Aorta (tissue), 5 donors: ENCODE data around the gene CXCL16. TPM values are rescaled to one million over a fixed set of nuclear protein-coding genes. Genes with fewer than 3 reads are reported as not detected.

Source experiments
- ATAC-seq: fragments of 200-7000 bp; cut with Tn5 transposase; one replicate; pipeline ENCODE4 v1.9.1; 2022; ENCODE audit warnings: moderate library complexity; ENCODE audit not compliant: low FRiP score
- DNase-seq, 2 donors: peaks; one replicate each; pipeline ENCODE4 v3.0.0-alpha.2; 2020
- H3K27ac ChIP-seq, 2 donors: one replicate each; pipeline ENCODE4 v1.5.1; 2013; ENCODE audit warnings: low read length in 2 of 2, mild to moderate bottlenecking in 2 of 2, moderate library complexity in 2 of 2, control low read depth in 1 of 2, inconsistent platforms in 1 of 2, low read depth in 1 of 2
- H3K27me3 ChIP-seq, 2 donors: one replicate each; pipeline ENCODE4 v1.6.1; 2013; ENCODE audit warnings: control low read depth in 1 of 2, low read length in 1 of 2, mild to moderate bottlenecking in 1 of 2, moderate library complexity in 1 of 2; ENCODE audit not compliant: insufficient read depth in 2 of 2, control insufficient read depth in 1 of 2
- H3K36me3 ChIP-seq, 2 donors: one replicate each; pipeline ENCODE4 v1.6.1; 2013; ENCODE audit warnings: control low read depth in 1 of 2, low read length in 1 of 2, mild to moderate bottlenecking in 1 of 2; ENCODE audit not compliant: insufficient read depth in 2 of 2, control insufficient read depth in 1 of 2
- H3K4me1 ChIP-seq, 2 donors: one replicate each; pipeline ENCODE4 v1.6.1; 2013; ENCODE audit warnings: low read length in 2 of 2, control low read depth in 1 of 2, mild to moderate bottlenecking in 1 of 2, moderate library complexity in 1 of 2; ENCODE audit not compliant: insufficient read depth in 2 of 2, control insufficient read depth in 1 of 2
- H3K4me3 ChIP-seq, 2 donors: one replicate each; pipeline ENCODE4 v1.5.1; 2013; ENCODE audit warnings: low read length in 2 of 2, control low read depth in 1 of 2, mild to moderate bottlenecking in 1 of 2
- H3K9me3 ChIP-seq: one replicate; pipeline ENCODE4 v1.6.1; 2013; ENCODE audit warnings: mild to moderate bottlenecking, low read length; ENCODE audit not compliant: control insufficient read depth
- WGBS, 2 donors: extraction: QIAGEN DNeasy Blood & Tissue Kit; methylation state at CpG; one replicate each; pipeline ENCODE4 v1.1.7; 2013; 5-methylcytosine and 5-hydroxymethylcytosine counted together
- intact Hi-C, 2 donors: fragments of 100-400 bp; cut with DNase I; formaldehyde crosslinking; loops; one replicate each; pipeline versions ENCODE4 v1.14.2 to v1.15.0; 2022
- polyA plus RNA-seq, 2 donors: library from polyadenylated mRNA; stranded (reverse); fragments of 200-250 nt; gene quantifications; one replicate each; pipeline ENCODE4 v1.2.3, GENCODE V29; 2013
- total RNA-seq, 2 donors: library from RNA; stranded (reverse); fragmentation: NEBNext Ultra II Directional; extraction: Animal tissue kit (Norgen Biotek cat#: 25700); gene quantifications; one replicate each; pipeline ENCODE4 v1.2.1, GENCODE V29; 2021
- donor health status: healthy with polysubstance abuse.
- donor health status: Bipolar disorder and iron deficiency.
- donor health status: DM: no; HTN: no; CAD: no.
- donor health status: DM: no; HTN: no; CAD: no.
- donor health status: DM: yes; HTN: yes; CAD: no.

Gene CXCL16
- total and polyA plus RNA-seq, 4 donors, result 11.0 to 64.0 (median 34.8) TPM

GRCh38 chr17:4766201-4766600 is 26.5 kb upstream of the CXCL16 start:
- no peaks in the 10 kb centered on the region for H3K36me3 ChIP-seq
- no peak overlapping the region for H3K27ac ChIP-seq
- H3K27me3 ChIP-seq, result no peaks in the 10 kb centered on the region
- ATAC-seq (no peak), DNase-seq (peak; percentile 16 to 76)
- H3K4me3 ChIP-seq, result no peak overlapping the region
- H3K9me3 ChIP-seq, result no peaks in the 10 kb centered on the region
- intact Hi-C loops, result no loop called here
- no peaks in the 10 kb centered on the region for H3K4me1 ChIP-seq
- WGBS, 2 donors, result 78 to 86% methylated on average over 3 of the region's 3 CpGs

GRCh38 chr17:4764595-4764994 is 24.9 kb upstream of the CXCL16 start:
- Histone ChIP-seq H3K27me3 (no peaks in the 10 kb centered on the region), H3K9me3 (no peaks in the 10 kb centered on the region), H3K27ac (no peak overlapping the region), H3K4me1 (no peaks in the 10 kb centered on the region), H3K36me3 (no peaks in the 10 kb centered on the region), H3K4me3 (no peak overlapping the region)
- 68 to 69% methylated on average over 3 of the region's 3 CpGs for WGBS, 2 donors
- ATAC-seq (no peak), DNase-seq (no peak)
- intact Hi-C loops, result no loop called here

DNA sequence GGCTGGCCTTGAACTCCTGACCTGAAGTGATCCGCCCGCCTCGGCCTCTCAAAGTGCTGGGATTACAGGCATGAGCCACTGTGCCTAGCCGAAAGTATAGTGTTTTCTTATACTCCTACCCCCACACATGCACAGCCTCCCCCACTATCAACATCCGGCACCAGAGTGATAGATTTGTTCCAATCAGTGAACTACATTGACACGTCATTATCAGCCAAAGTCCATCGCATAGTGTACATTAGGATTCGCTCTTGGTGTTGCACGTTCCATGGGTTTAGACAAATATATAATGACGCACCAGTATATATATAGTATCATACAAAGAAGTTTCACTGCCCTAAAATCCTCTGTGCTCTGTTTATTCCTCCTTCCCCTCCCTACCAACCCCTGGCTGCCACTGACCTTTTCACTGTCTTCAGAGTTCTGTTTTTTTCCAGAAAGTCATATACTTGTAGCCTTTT is 20.1 kb upstream of the CXCL16 start:
- Histone ChIP-seq H3K4me3 (no peak overlapping the region), H3K9me3 (no peaks in the 10 kb centered on the region), H3K4me1 (no peaks in the 10 kb centered on the region), H3K27ac (no peak overlapping the region), H3K36me3 (no peaks in the 10 kb centered on the region), H3K27me3 (no peaks in the 10 kb centered on the region)
- DNase-seq (peak in 1 of 2 donors; percentile 23), ATAC-seq (no peak)
- WGBS, 2 donors, result 79 to 82% methylated on average over 10 of the region's 10 CpGs
- intact Hi-C loops, result no loop called here

- 82 to 87% methylated on average over 1 of the region's 1 CpG for WGBS, 2 donors
- no peak for DNase-seq
- intact Hi-C loops, result no loop called here
- H3K4me1 ChIP-seq, result no peaks in the 10 kb centered on the region
- H3K27me3 ChIP-seq, result no peaks in the 10 kb centered on the region
- ATAC-seq, result no peak
- H3K27ac ChIP-seq, result no peak overlapping the region
- no peaks in the 10 kb centered on the region for H3K36me3 ChIP-seq
- H3K4me3 ChIP-seq, result no peak overlapping the region
- no peaks in the 10 kb centered on the region for H3K9me3 ChIP-seq
Observed at GRCh38 chr17:4753392-4753791, 13.7 kb upstream of the CXCL16 start.

GRCh38 chr17:4751932-4752331 is 12.2 kb upstream of the CXCL16 start:
- no peak overlapping the region for H3K4me3 ChIP-seq
- H3K27ac ChIP-seq, result no peak overlapping the region
- ATAC-seq (no peak), DNase-seq (peak in 1 of 2 donors; percentile 1)
- 61 to 66% methylated on average over 5 of the region's 5 CpGs for whole genome bisulfite sequencing, 2 donors
- intact Hi-C loops, result no loop called here
- H3K36me3 ChIP-seq, result no peaks in the 10 kb centered on the region
- H3K27me3 ChIP-seq, result no peaks in the 10 kb centered on the region
- H3K4me1 ChIP-seq, result no peaks in the 10 kb centered on the region
- no peaks in the 10 kb centered on the region for H3K9me3 ChIP-seq

- Histone ChIP-seq H3K4me1 (no peaks in the 10 kb centered on the region), H3K36me3 (no peaks in the 10 kb centered on the region), H3K4me3 (no peak overlapping the region), H3K9me3 (no peaks in the 10 kb centered on the region), H3K27me3 (no peaks in the 10 kb centered on the region), H3K27ac (no peak overlapping the region)
- ATAC-seq (no peak), DNase-seq (peak; percentile 26 to 49)
- WGBS, 2 donors, result 35 to 40% methylated on average over 3 of the region's 3 CpGs
- intact Hi-C loops, result no loop called here
Observed at GRCh38 chr17:4750606-4751005, 10.9 kb upstream of the CXCL16 start.

GRCh38 chr17:4748686-4749085 is 9.0 kb upstream of the CXCL16 start:
- 57% methylated on average over 4 of the region's 4 CpGs for WGBS, 2 donors
- Histone ChIP-seq H3K27ac (no peak overlapping the region), H3K4me3 (no peak overlapping the region), H3K4me1 (no peaks in the 10 kb centered on the region), H3K27me3 (no peaks in the 10 kb centered on the region), H3K9me3 (no peaks in the 10 kb centered on the region), H3K36me3 (no peaks in the 10 kb centered on the region)
- intact Hi-C loops, result no loop called here
- ATAC-seq (no peak), DNase-seq (peak in 1 of 2 donors; percentile 34)

DNA sequence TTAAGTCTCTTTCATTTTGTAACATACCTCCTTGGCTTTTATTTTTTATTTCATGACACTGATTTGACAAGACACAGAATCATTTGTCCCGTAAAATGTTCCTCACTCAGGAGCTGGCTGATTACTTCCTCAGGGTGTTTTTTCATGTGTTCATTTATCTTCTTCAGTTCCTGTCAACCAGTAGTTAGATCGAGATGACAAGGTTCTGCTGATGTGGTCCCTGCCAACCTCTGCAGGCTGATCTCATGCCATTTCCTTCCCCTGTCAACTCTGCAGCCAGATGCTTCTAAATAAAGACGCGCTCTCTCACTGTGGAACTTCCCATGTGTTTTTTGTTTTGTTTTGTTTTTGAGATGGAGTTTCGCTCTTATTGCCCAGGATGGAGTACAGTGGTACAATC is 8.1 kb upstream of the CXCL16 start:
- H3K27me3 ChIP-seq, result no peaks in the 10 kb centered on the region
- H3K27ac ChIP-seq, result no peak overlapping the region
- H3K4me1 ChIP-seq, result no peaks in the 10 kb centered on the region
- DNase-seq (peak in 1 of 2 donors; percentile 61), ATAC-seq (peak; percentile 54)
- 3 to 4% methylated on average over 5 of the region's 5 CpGs for WGBS, 2 donors
- intact Hi-C loops, result no loop called here
- H3K36me3 ChIP-seq, result no peaks in the 10 kb centered on the region
- no peaks in the 10 kb centered on the region for H3K9me3 ChIP-seq
- no peak overlapping the region for H3K4me3 ChIP-seq

- DNase-seq (peak in 1 of 2 donors; percentile 50), ATAC-seq (no peak)
- no peaks in the 10 kb centered on the region for H3K36me3 ChIP-seq
- intact Hi-C loops, result no loop called here
- no peaks in the 10 kb centered on the region for H3K9me3 ChIP-seq
- 6% methylated on average over 39 to 51 of the region's 51 CpGs for WGBS, 2 donors
- no peaks in the 10 kb centered on the region for H3K27me3 ChIP-seq
- H3K4me1 ChIP-seq, result no peaks in the 10 kb centered on the region
- no peak overlapping the region for H3K27ac ChIP-seq
- H3K4me3 ChIP-seq, result no peak overlapping the region
Observed at GRCh38 chr17:4744999-4745969, 5.6 kb upstream of the CXCL16 start.
